Testis (tissue), 3 donors: Measurements from ENCODE around the gene SIRT7. TPM values are rescaled to one million over a fixed set of nuclear protein-coding genes. Genes with fewer than 3 reads are reported as not detected.
"Not testable (repeated sequence)": the region's sequence is repeated elsewhere in the genome, so short reads cannot be mapped to it uniquely, and the experiment has no call there.

Source experiments
- DNase-seq: peaks from one replicate; pipeline ENCODE4 v3.0.0-alpha.2; 2019
- H3K27ac ChIP-seq, 2 donors: fragments of 200-600 bp; sonication (generic); one replicate each; pipeline ENCODE4 v1.5.1; 2019
- H3K27me3 ChIP-seq: fragments of 200-600 bp; sonication (generic); one replicate; pipeline ENCODE4 v1.5.1; 2019
- H3K36me3 ChIP-seq: fragments of 200-600 bp; sonication (generic); one replicate; pipeline ENCODE4 v1.5.1; 2017; ENCODE audit warnings: low read depth; ENCODE audit errors: missing control alignments
- H3K4me1 ChIP-seq: fragments of 200-600 bp; sonication (generic); one replicate; pipeline ENCODE4 v1.5.1; 2019
- H3K4me3 ChIP-seq, 2 donors: fragments of 200-600 bp; sonication (generic); one replicate each; pipeline ENCODE4 v1.5.1; 2017 to 2019
- H3K9me3 ChIP-seq: fragments of 200-600 bp; sonication (generic); one replicate; pipeline ENCODE4 v1.5.1; 2017
- CTCF ChIP-seq, 3 experiments: fragments of 450-650 bp in 2 of 3; fragments of 200-600 bp in 1 of 3; sonication (generic) in 1 of 3; IDR thresholded peaks; one replicate each; pipeline ENCODE4 v1.5.1; 2016 to 2019; ENCODE audit warnings: antibody characterized with exemption in 3 of 3, mild to moderate bottlenecking in 2 of 3, moderate library complexity in 1 of 3
- POLR2A ChIP-seq: fragments of 450-650 bp; IDR thresholded peaks from one replicate; pipeline ENCODE4 v1.6.1; 2017; ENCODE audit warnings: antibody characterized with exemption, mild to moderate bottlenecking, moderate library complexity
- WGBS, 2 donors: methylation state at CpG; one replicate each; pipeline ENCODE4 v1.1.5; 2018; 5-methylcytosine and 5-hydroxymethylcytosine counted together
- intact Hi-C: fragments of 100-400 bp; cut with DNase I; formaldehyde crosslinking; loops from one replicate; pipeline ENCODE4 v1.15.1; 2023; ENCODE audit warnings: low total_unique reads
- polyA plus RNA-seq: library from polyadenylated mRNA; stranded (reverse); fragments of 350-450 nt; fragmentation: Illumina TruSeq; extraction: RNeasy Lipid Tissue Mini Kit (QIAGEN cat#74804); gene quantifications from one replicate; pipeline ENCODE4 v1.2.3, GENCODE V29; 2014; ENCODE audit warnings: low read depth, low replicate concordance; ENCODE audit not compliant: insufficient read depth
- total RNA-seq, 2 donors: library from RNA; depleted of rRNA; stranded (reverse); fragments of >200 nt; gene quantifications; one replicate each; pipeline ENCODE4 v1.2.3, GENCODE V29; 2016

The SIRT7 gene
- total and polyA plus RNA-seq, 3 donors from 2014 or later: 34.1 to 59.3 (median 48.4) TPM

DNA sequence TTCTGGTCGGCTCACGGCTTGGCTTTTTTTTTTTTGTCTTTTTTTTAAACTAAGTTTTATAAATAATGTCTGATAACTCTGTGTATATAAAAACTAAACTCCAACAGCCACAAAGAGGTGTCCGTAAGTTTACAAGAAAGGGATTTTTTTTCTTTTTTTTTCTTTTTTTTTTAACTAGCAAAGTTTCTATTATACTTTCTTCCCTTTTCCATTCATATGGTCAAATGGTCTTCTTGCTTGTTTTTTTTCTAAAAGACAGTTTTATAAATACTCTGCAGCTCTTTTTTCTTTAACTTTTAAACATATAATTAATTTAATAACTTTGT, 3.5 kb upstream of the SIRT7 start:
- no peak overlapping the region for H3K27ac ChIP-seq
- H3K36me3 ChIP-seq: no peaks in the 10 kb centered on the region
- 83 to 88% methylated on average over 3 of the region's 3 CpGs for WGBS, 2 donors
- H3K4me1 ChIP-seq: peaks cover 51% of the 10 kb centered on the region
- no peak for DNase-seq
- no peak for TF ChIP-seq CTCF (IDR thresholded peaks at IDR 0.05)
- no peak for TF ChIP-seq POLR2A
- H3K27me3 ChIP-seq: no peaks in the 10 kb centered on the region
- intact Hi-C loops: no loop called here
- no peaks in the 10 kb centered on the region for H3K9me3 ChIP-seq
- no peak overlapping the region for H3K4me3 ChIP-seq

DNA sequence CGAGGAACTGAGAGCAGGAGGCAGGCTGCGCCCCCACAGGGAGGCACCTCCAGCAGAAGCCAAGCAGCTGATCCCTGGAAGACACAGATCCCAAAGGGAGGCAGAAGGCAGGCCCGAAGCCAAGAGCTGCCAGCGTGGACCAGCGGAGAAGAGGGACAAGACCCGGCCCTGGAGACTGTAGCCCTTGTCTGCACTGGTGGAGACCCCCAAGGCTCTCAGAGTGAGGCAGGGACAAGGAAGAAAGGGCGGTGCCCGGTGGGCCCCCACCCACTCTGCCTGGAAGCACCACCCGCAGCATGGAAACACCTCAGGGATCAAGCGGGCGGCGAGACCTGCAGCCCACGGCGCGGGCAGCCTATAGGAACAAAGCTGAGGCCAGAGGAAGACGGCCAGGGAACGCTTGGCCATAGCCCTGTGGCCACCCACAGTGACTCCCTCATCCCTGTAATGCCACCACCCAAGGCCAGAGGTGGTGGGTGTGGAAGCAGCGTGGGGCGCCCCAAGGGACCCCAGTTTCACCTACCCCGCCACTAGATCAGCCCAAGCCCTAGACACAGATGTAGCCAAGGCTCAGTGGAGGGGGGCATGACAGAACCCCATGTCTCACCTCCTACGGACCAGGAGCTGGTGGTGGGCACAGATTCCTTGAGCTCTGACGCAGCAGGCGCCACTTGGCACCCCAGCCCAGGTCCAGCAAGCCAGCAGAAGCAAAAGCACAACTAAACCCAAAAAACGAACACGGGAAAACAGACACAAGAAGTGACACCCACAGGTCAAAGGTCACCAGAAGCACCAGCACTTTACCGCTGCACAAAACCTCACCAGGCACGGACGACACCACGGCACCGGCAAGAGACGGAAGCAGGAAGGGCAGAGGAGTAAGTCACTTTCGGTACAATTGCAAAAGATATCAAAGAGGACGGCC, 2.9 kb upstream of the SIRT7 start:
- no peaks in the 10 kb centered on the region for H3K27me3 ChIP-seq
- no peak for DNase-seq
- TF ChIP-seq POLR2A (no peak), CTCF (IDR thresholded peaks at IDR 0.05) (no peak)
- intact Hi-C loops: no loop called here
- no peaks in the 10 kb centered on the region for H3K9me3 ChIP-seq
- H3K4me3 ChIP-seq: no peak overlapping the region
- H3K27ac ChIP-seq: no peak overlapping the region
- no peaks in the 10 kb centered on the region for H3K36me3 ChIP-seq
- WGBS, 2 donors: 84 to 86% methylated on average over 30 to 33 of the region's 33 CpGs
- peaks cover 45% of the 10 kb centered on the region for H3K4me1 ChIP-seq

- H3K4me1 ChIP-seq: peaks cover 28% of the 10 kb centered on the region
- H3K27ac ChIP-seq: no peak overlapping the region
- WGBS, 2 donors: 76 to 86% methylated on average over 15 of the region's 15 CpGs
- intact Hi-C loops: no loop called here
- no peaks in the 10 kb centered on the region for H3K36me3 ChIP-seq
- no peak for TF ChIP-seq POLR2A
- no peak for TF ChIP-seq CTCF (IDR thresholded peaks at IDR 0.05)
- no peak overlapping the region for H3K4me3 ChIP-seq
- H3K9me3 ChIP-seq: no peaks in the 10 kb centered on the region
- DNase-seq: no peak
- no peaks in the 10 kb centered on the region for H3K27me3 ChIP-seq
Measured at GRCh38 chr17:81918832-81919545, 1.0 kb upstream of the SIRT7 start.

- Histone ChIP-seq H3K4me1 (peaks cover 21% of the 10 kb centered on the region), H3K4me3 (peak overlapping the region; percentile 67 to 87)
- intact Hi-C loops, H3K27ac ChIP-seq, H3K9me3 ChIP-seq, H3K27me3 ChIP-seq, DNase-seq, H3K36me3 ChIP-seq: not testable (repeated sequence)
- WGBS, 2 donors: 22 to 29% methylated on average over 8 to 9 of the region's 9 CpGs
Measured at GRCh38 chr17:81918333-81918669, 325 bp upstream of the SIRT7 start.

- intact Hi-C loops: no loop called here
- DNase-seq: no peak
- Histone ChIP-seq H3K36me3 (no peaks in the 10 kb centered on the region), H3K27me3 (no peaks in the 10 kb centered on the region), H3K4me3 (no peak overlapping the region), H3K9me3 (no peaks in the 10 kb centered on the region), H3K27ac (no peak overlapping the region), H3K4me1 (peaks cover 18% of the 10 kb centered on the region)
- no peak for TF ChIP-seq CTCF (IDR thresholded peaks at IDR 0.05)
- no peak for TF ChIP-seq POLR2A
- WGBS, 2 donors: 75% methylated on average over 19 to 21 of the region's 21 CpGs
Measured at GRCh38 chr17:81916234-81917001, 1.6 kb downstream of the SIRT7 start.
